ENCODE data around the gene SLC8A2.
A peak's percentile ranks its signal among the peaks of the same experiment; 100 is the strongest.
"Not testable (repeated sequence)": the region's sequence is repeated elsewhere in the genome, so short reads cannot be mapped to it uniquely, and the experiment has no call there.

The SLC8A2 gene

GRCh38 chr19:47415953-47416642, 55.6 kb downstream of the SLC8A2 start:
- DNase-seq: no peak

DNA sequence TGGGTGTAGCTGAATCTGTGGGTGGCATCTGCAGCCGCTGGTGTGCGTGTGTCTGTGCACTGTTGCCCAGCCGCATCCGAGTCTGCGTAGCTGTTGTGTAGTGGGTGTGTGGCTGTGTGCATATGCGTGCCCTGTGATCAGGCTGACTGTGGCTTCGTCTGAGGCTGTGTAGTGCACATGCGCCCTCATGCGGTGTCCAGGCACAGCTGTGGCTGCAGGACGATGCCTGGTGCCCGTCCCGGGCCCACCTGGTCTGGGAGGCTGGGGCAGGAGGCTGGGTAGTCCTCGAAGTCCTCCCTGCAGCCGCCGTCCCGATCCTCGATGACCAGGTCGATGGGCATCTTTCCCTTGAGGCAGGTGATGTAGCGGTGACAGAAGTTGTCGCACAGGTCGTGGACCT, 57.2 kb downstream of the SLC8A2 start:
- DNase-seq: peak in 3 of 51 donors; percentile 1 to 27 (median 6)

- DNase-seq: no peak
Observed at GRCh38 chr19:47413941-47414340, 57.8 kb downstream of the SLC8A2 start.

DNA sequence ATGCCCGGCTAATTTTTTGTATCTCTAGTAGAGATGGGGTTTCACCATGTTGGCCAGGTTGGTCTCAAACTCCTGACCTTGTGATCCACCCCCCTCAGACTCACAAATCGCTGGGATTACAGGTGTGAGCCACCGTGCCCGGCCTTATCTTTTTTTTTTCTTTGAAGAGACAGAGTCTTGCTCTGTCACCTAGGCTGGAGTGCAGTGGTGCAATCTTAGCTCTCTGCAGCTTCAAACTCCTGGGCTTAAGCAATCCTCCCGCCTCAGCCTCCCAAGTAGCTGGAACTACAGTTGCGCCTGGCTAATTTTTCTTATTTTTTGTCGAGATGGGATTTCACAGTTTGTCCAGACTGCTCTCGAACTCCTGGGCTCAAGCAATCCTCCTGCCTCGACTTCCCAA, 60.0 kb downstream of the SLC8A2 start:
- DNase-seq: not testable (repeated sequence)

- DNase-seq: no peak
Observed at GRCh38 chr19:47411101-47411500, 60.6 kb downstream of the SLC8A2 start.

GRCh38 chr19:47408156-47408938, 63.3 kb downstream of the SLC8A2 start:
- DNase-seq: no peak

DNA sequence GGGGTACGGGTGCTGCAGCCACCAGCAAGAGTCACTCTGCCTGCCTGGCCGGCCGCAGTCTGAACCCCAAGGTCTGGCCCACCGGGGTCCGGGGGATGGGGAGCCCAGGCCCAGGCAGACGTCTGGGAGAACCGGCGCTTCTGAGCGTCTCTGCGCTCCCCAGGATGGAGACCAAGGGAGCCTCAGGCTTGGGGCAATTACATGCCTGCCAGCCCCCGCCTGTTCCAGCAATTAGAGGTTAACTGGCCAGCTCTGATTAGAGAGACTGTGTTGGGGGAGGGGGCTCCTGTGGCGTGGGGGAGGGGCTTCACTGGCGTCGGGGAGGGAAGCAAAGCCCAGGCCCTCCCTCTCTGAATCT, 64.3 kb downstream of the SLC8A2 start:
- DNase-seq: no peak

- DNase-seq: no peak
Observed at GRCh38 chr19:47406711-47407416, 64.8 kb downstream of the SLC8A2 start.

DNA sequence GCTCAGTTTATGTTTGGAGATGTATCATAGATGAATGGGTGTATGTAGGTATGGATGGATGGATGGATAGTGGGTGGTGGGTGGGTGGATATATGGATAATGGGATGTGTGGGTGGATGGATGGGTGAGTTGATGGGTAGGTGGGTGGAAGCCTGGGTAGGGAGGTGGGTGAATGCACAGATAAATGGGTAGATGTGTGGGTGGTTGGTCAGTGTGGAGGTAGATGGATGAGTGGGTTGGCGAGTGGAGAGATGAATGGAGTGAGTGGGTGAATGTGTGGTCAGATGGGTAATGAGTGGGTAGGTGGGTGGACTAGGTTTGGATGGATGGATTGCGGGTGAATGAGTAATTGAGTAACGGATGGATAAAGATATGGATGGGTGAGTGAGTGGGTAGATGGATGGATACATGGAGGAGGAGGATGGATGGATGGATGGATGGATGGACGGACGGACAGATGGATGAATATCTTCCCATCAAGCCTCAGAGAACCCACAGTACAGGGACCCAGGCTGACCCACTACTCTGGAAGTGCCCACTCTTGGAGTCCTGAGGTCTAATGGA, 65.8 kb downstream of the SLC8A2 start:
- no peak for DNase-seq

GRCh38 chr19:47405197-47405550, 66.5 kb downstream of the SLC8A2 start:
- no peak for DNase-seq

- no peak for DNase-seq
Observed at GRCh38 chr19:47404334-47405196, 67.1 kb downstream of the SLC8A2 start.

GRCh38 chr19:47402504-47402903, 69.2 kb downstream of the SLC8A2 start:
- DNase-seq: no peak

GRCh38 chr19:47398707-47399597, 72.7 kb downstream of the SLC8A2 start:
- no peak for DNase-seq

DNA sequence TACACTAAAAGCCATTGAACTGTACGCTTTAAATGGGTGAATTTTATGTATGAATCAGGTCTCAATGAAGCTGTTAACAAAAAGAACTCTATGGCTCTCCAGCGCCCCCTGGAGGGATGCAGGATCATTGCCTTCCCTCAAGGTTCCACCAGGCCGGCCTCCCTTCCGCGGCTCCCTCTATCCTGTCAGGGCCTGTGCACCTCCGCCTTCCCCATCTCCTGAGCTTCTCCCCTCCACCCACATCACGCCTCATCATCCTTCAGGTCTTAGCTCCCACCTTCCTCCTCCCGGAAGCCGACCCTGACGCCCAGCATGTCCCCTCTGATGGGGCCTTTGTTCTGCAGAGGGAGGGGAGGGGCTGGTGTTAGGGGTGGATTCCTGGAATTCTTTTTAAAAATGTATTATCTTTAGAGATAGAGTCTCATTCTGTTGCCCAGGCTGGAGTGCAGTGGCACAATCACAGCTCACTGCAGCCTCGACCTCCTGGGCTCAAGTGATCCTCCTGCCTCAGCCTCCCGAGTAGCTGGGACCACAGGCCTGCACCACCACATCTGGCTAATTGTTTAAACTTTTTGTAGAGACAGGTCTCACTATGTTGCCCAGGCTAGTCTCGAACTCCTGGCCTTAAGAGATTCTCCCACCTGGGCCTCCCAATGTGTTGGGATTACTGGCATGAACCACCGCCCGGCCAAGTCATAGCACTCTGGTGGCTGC, 80.0 kb downstream of the SLC8A2 start:
- peak in 45 of 51 donors; percentile 5 to 84 (median 43) for DNase-seq

DNA sequence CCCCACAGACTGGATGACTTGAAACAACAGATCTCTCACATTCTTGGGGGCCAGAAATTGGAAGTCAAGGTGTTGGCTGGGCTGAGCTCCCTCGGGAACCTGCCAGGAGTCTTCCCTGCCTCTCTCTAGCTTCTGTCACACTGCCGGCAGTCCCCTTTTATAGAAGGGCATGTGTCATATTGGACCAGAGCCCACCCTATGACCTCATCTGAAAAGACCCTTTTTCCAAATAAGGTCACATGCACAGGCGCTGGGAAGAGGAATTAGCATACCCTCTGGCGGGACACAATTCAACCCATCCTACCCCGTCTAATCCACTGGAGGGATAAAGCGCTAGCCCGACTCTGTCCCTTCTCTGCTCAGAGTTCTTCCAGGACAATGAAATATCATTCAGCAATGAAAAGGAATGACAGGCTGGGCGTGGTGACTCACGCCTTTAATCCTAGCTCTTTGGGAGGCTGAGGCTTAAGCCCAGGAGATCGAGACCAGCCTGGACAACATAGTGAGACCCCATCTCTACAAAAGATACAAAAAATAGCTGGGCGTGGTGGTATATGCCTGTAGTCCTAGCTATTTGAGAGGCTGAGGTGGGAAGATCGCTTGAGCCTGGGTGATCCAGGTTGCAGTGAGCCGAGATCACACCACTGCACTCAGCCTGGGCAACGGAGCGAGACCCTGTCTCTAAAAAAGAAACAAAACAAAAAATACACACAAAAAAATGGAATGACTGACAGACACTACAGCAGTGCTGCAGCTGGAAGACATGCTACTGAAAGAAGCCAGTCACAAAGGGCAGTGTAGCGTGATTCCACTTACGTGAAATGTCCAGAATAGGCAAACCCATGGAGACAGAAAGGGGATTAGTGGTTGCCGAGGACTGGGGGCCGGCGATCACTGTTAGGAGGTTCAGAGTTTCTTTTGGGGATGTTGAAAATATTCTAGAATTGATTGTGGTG, 80.9 kb downstream of the SLC8A2 start:
- DNase-seq: no peak

GRCh38 chr19:47389150-47389556, 82.5 kb downstream of the SLC8A2 start:
- DNase-seq: no peak

GRCh38 chr19:47388721-47389120, 83.0 kb downstream of the SLC8A2 start:
- DNase-seq: not testable (repeated sequence)

DNA sequence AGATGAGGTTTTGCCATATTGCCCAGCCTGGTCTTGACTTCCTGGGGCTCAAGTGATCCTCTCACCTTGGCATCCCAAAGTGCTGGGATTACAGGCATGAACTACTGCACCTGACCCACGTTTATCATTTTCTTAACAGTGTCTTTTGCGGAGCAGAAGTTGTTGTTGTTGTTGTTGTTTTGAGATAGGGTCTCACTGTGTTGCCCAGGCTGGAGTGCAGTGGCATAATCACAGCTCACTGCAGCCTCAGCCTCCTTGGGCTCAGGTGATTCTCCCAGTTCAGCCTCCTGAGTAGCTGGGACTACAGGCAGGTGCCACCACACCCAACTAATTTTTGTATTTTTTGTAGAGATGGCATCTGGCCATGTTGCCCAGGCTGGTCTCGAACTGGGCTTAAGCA, 84.1 kb downstream of the SLC8A2 start:
- DNase-seq: not testable (repeated sequence)
